Cardiac fibroblast (primary cell): ENCODE data around the gene PDLIM1.

Experiments
- DNase-seq, 2 donors: peaks; one replicate each; pipeline versions ENCODE4 v3.0.0 to v3.0.0-alpha.2; 2010; ENCODE audit warnings: low read depth in 2 of 2
- H3K4me3 ChIP-seq, 2 donors: replicated peaks in 1 of 2; 1 replicate in 1 of 2; 2 replicates in 1 of 2; pipeline ENCODE4 v1.5.1; 2011; ENCODE audit warnings: low read depth in 2 of 2, low read length in 2 of 2, mild to moderate bottlenecking in 2 of 2, moderate library complexity in 1 of 2
- CTCF ChIP-seq: IDR thresholded peaks from one replicate; pipeline ENCODE4 v1.5.1; 2011; ENCODE audit warnings: low read depth, mild to moderate bottlenecking, low read length, inconsistent platforms

The PDLIM1 gene

GRCh38 chr10:95282107-95282506, 8.7 kb downstream of the PDLIM1 start:
- TF ChIP-seq CTCF = no peak
- H3K4me3 ChIP-seq = no peak overlapping the region
- no peak for DNase-seq

- TF ChIP-seq CTCF = no peak
- no peak for DNase-seq
- no peak overlapping the region for H3K4me3 ChIP-seq
These were observed 9.6 kb downstream of the PDLIM1 start for GRCh38 chr10:95281206-95281605.

GRCh38 chr10:95280637-95281036, 10.2 kb downstream of the PDLIM1 start:
- TF ChIP-seq CTCF = no peak
- DNase-seq = no peak
- H3K4me3 ChIP-seq = no peak overlapping the region

- TF ChIP-seq CTCF = no peak
- DNase-seq = peak; percentile 63 to 79
- no peak overlapping the region for H3K4me3 ChIP-seq
These were observed 11.6 kb downstream of the PDLIM1 start for GRCh38 chr10:95279042-95279820.

- no peak overlapping the region for H3K4me3 ChIP-seq
- no peak for TF ChIP-seq CTCF
- peak; percentile 87 to 92 for DNase-seq
These were observed 12.5 kb downstream of the PDLIM1 start for GRCh38 chr10:95278061-95278988.

GRCh38 chr10:95277614-95278013, 13.2 kb downstream of the PDLIM1 start:
- H3K4me3 ChIP-seq = no peak overlapping the region
- DNase-seq = no peak
- no peak for TF ChIP-seq CTCF
